Measurements from ENCODE around the gene IGDCC3.

IGDCC3 gene

GRCh38 chr15:65346856-65347598 is 30.8 kb downstream of the IGDCC3 start:
- H3K27me3 ChIP-seq (ENCODE audit: insufficient read depth, insufficient read length) = no peaks in the 10 kb centered on the region
- no peak overlapping the region for H3K4me3 ChIP-seq (ENCODE audit: insufficient read length, low read depth)
- DNase-seq (ENCODE audit: low read depth, low spot score) = no peak
- peaks cover 6% of the 10 kb centered on the region for H3K9me3 ChIP-seq (ENCODE audit: insufficient read depth, low read length)
- no peak overlapping the region for H3K9ac ChIP-seq (ENCODE audit: insufficient read length, low read depth)
- TF ChIP-seq SUZ12 (IDR thresholded peaks at IDR 0.05; ENCODE audit: extremely low read depth, insufficient read depth, insufficient read length) = no peak
- TF ChIP-seq YY1 (IDR thresholded peaks at IDR 0.05; ENCODE audit: insufficient read depth, insufficient read length) = no peak
- no peak for TF ChIP-seq ZNF274 (IDR thresholded peaks at IDR 0.05; ENCODE audit: low read depth, low read length)
- H3K4me1 ChIP-seq (ENCODE audit: insufficient read depth, insufficient read length) = peaks cover 6% of the 10 kb centered on the region
- H3K36me3 ChIP-seq (ENCODE audit: insufficient read depth, insufficient read length, low read length) = peaks cover 11% of the 10 kb centered on the region

- Histone ChIP-seq H3K27me3 (ENCODE audit: insufficient read depth, insufficient read length) (no peaks in the 10 kb centered on the region), H3K4me3 (ENCODE audit: insufficient read length, low read depth) (no peak overlapping the region), H3K36me3 (ENCODE audit: insufficient read depth, insufficient read length, low read length) (peaks cover 11% of the 10 kb centered on the region), H3K9me3 (ENCODE audit: insufficient read depth, low read length) (no peaks in the 10 kb centered on the region), H3K4me1 (ENCODE audit: insufficient read depth, insufficient read length) (peaks cover 6% of the 10 kb centered on the region), H3K9ac (ENCODE audit: insufficient read length, low read depth) (no peak overlapping the region)
- TF ChIP-seq ZNF274 (IDR thresholded peaks at IDR 0.05; ENCODE audit: low read depth, low read length) (no peak), SUZ12 (IDR thresholded peaks at IDR 0.05; ENCODE audit: extremely low read depth, insufficient read depth, insufficient read length) (no peak), YY1 (IDR thresholded peaks at IDR 0.05; ENCODE audit: insufficient read depth, insufficient read length) (no peak)
- no peak for DNase-seq (ENCODE audit: low read depth, low spot score)
These were observed 32.9 kb downstream of the IGDCC3 start for GRCh38 chr15:65344914-65345275.

GRCh38 chr15:65344214-65344913 is 33.4 kb downstream of the IGDCC3 start:
- Histone ChIP-seq H3K9me3 (ENCODE audit: insufficient read depth, low read length) (no peaks in the 10 kb centered on the region), H3K4me1 (ENCODE audit: insufficient read depth, insufficient read length) (peaks cover 9% of the 10 kb centered on the region), H3K36me3 (ENCODE audit: insufficient read depth, insufficient read length, low read length) (peaks cover 11% of the 10 kb centered on the region), H3K27me3 (ENCODE audit: insufficient read depth, insufficient read length) (no peaks in the 10 kb centered on the region), H3K4me3 (ENCODE audit: insufficient read length, low read depth) (no peak overlapping the region), H3K9ac (ENCODE audit: insufficient read length, low read depth) (peak overlapping the region; percentile 8)
- TF ChIP-seq YY1 (IDR thresholded peaks at IDR 0.05; ENCODE audit: insufficient read depth, insufficient read length) = no peak
- no peak for TF ChIP-seq ZNF274 (IDR thresholded peaks at IDR 0.05; ENCODE audit: low read depth, low read length)
- TF ChIP-seq SUZ12 (IDR thresholded peaks at IDR 0.05; ENCODE audit: extremely low read depth, insufficient read depth, insufficient read length) = no peak
- DNase-seq (ENCODE audit: low read depth, low spot score) = no peak

- Histone ChIP-seq H3K4me3 (ENCODE audit: insufficient read length, low read depth) (no peak overlapping the region), H3K9me3 (ENCODE audit: insufficient read depth, low read length) (no peaks in the 10 kb centered on the region), H3K27me3 (ENCODE audit: insufficient read depth, insufficient read length) (no peaks in the 10 kb centered on the region), H3K4me1 (ENCODE audit: insufficient read depth, insufficient read length) (peaks cover 12% of the 10 kb centered on the region), H3K9ac (ENCODE audit: insufficient read length, low read depth) (no peak overlapping the region), H3K36me3 (ENCODE audit: insufficient read depth, insufficient read length, low read length) (peaks cover 11% of the 10 kb centered on the region)
- no peak for TF ChIP-seq SUZ12 (IDR thresholded peaks at IDR 0.05; ENCODE audit: extremely low read depth, insufficient read depth, insufficient read length)
- TF ChIP-seq YY1 (IDR thresholded peaks at IDR 0.05; ENCODE audit: insufficient read depth, insufficient read length) = no peak
- no peak for TF ChIP-seq ZNF274 (IDR thresholded peaks at IDR 0.05; ENCODE audit: low read depth, low read length)
- no peak for DNase-seq (ENCODE audit: low read depth, low spot score)
These were observed 34.3 kb downstream of the IGDCC3 start for GRCh38 chr15:65343374-65343981.

- Histone ChIP-seq H3K27me3 (ENCODE audit: insufficient read depth, insufficient read length) (no peaks in the 10 kb centered on the region), H3K4me3 (ENCODE audit: insufficient read length, low read depth) (no peak overlapping the region), H3K36me3 (ENCODE audit: insufficient read depth, insufficient read length, low read length) (peaks cover 11% of the 10 kb centered on the region), H3K4me1 (ENCODE audit: insufficient read depth, insufficient read length) (peaks cover 17% of the 10 kb centered on the region), H3K9me3 (ENCODE audit: insufficient read depth, low read length) (no peaks in the 10 kb centered on the region), H3K9ac (ENCODE audit: insufficient read length, low read depth) (no peak overlapping the region)
- DNase-seq (ENCODE audit: low read depth, low spot score) = no peak
- TF ChIP-seq ZNF274 (IDR thresholded peaks at IDR 0.05; ENCODE audit: low read depth, low read length) (no peak), SUZ12 (IDR thresholded peaks at IDR 0.05; ENCODE audit: extremely low read depth, insufficient read depth, insufficient read length) (no peak), YY1 (IDR thresholded peaks at IDR 0.05; ENCODE audit: insufficient read depth, insufficient read length) (no peak)
These were observed 35.3 kb downstream of the IGDCC3 start for GRCh38 chr15:65342493-65342892.

- DNase-seq (ENCODE audit: low read depth, low spot score) = no peak
- Histone ChIP-seq H3K4me1 (ENCODE audit: insufficient read depth, insufficient read length) (peaks cover 38% of the 10 kb centered on the region), H3K27me3 (ENCODE audit: insufficient read depth, insufficient read length) (no peaks in the 10 kb centered on the region), H3K4me3 (ENCODE audit: insufficient read length, low read depth) (no peak overlapping the region), H3K36me3 (ENCODE audit: insufficient read depth, insufficient read length, low read length) (peaks cover 18% of the 10 kb centered on the region), H3K9me3 (ENCODE audit: insufficient read depth, low read length) (no peaks in the 10 kb centered on the region), H3K9ac (ENCODE audit: insufficient read length, low read depth) (no peak overlapping the region)
- TF ChIP-seq ZNF274 (IDR thresholded peaks at IDR 0.05; ENCODE audit: low read depth, low read length) = no peak
- TF ChIP-seq YY1 (IDR thresholded peaks at IDR 0.05; ENCODE audit: insufficient read depth, insufficient read length) = no peak
- TF ChIP-seq SUZ12 (IDR thresholded peaks at IDR 0.05; ENCODE audit: extremely low read depth, insufficient read depth, insufficient read length) = no peak
These were observed 37.9 kb downstream of the IGDCC3 start for GRCh38 chr15:65339920-65340319.

- no peak for DNase-seq (ENCODE audit: low read depth, low spot score)
- H3K9ac ChIP-seq (ENCODE audit: insufficient read length, low read depth) = no peak overlapping the region
- peaks cover 18% of the 10 kb centered on the region for H3K36me3 ChIP-seq (ENCODE audit: insufficient read depth, insufficient read length, low read length)
- H3K4me3 ChIP-seq (ENCODE audit: insufficient read length, low read depth) = no peak overlapping the region
- peaks cover 38% of the 10 kb centered on the region for H3K4me1 ChIP-seq (ENCODE audit: insufficient read depth, insufficient read length)
- no peaks in the 10 kb centered on the region for H3K27me3 ChIP-seq (ENCODE audit: insufficient read depth, insufficient read length)
- H3K9me3 ChIP-seq (ENCODE audit: insufficient read depth, low read length) = no peaks in the 10 kb centered on the region
- TF ChIP-seq ZNF274 (IDR thresholded peaks at IDR 0.05; ENCODE audit: low read depth, low read length) (no peak), SUZ12 (IDR thresholded peaks at IDR 0.05; ENCODE audit: extremely low read depth, insufficient read depth, insufficient read length) (no peak), YY1 (IDR thresholded peaks at IDR 0.05; ENCODE audit: insufficient read depth, insufficient read length) (no peak)
These were observed 38.4 kb downstream of the IGDCC3 start for GRCh38 chr15:65339416-65339815.
